Measurements from ENCODE around the gene TBCC. TPM values are rescaled to one million over a fixed set of nuclear protein-coding genes. Genes with fewer than 3 reads are reported as not detected.

Gene TBCC
- total and polyA plus RNA-seq, 11 donors, result 10.4 to 21.7 (median 16.9) TPM

GRCh38 chr6:42758756-42759430, 13.0 kb upstream of the TBCC start:
- H3K4me3 ChIP-seq, result no peak overlapping the region
- no peaks in the 10 kb centered on the region for H3K9me3 ChIP-seq
- no peak overlapping the region for H3K27ac ChIP-seq
- TF ChIP-seq POLR2A (IDR thresholded peaks at IDR 0.05) (no peak), CTCF (IDR thresholded peaks at IDR 0.05) (no peak)
- peaks cover 0 to 26% (median 2%) of the 10 kb centered on the region in 9 donors for H3K36me3 ChIP-seq
- no peaks in the 10 kb centered on the region for H3K27me3 ChIP-seq
- 53 to 83% (median 66%) methylated on average over 3 of the region's 3 CpGs for WGBS, 4 donors
- no peak for ATAC-seq
- peaks cover 0 to 4% (median 0%) of the 10 kb centered on the region in 12 donors for H3K4me1 ChIP-seq
- no peak for DNase-seq
- intact Hi-C loops (cut with DNase I), result no loop called here

- H3K9me3 ChIP-seq, result no peaks in the 10 kb centered on the region
- intact Hi-C loops (cut with DNase I), result no loop called here
These were observed 10.8 kb upstream of the TBCC start for GRCh38 chr6:42756722-42757121.

DNA sequence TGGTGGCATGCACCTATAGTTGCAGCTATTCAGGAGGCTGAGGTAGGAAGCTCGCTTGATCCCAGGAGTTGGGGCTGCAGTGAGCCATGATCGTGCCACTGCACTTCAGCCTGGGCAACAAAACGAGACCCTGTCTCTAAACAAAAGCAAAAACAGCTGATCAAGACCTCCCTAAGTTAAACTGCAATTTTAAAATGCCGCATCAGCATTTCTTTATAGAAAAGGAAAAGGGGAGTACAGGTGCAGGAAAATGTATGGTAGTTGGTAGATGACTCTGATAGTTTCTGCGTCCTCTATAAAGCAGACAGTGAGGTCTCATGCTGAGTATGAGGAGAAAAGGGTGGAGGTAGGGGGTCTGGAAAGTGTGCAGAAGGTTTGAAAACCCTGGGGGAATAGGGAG, 8.9 kb upstream of the TBCC start:
- Histone ChIP-seq H3K4me1 (peaks cover 0 to 4% (median 0%) of the 10 kb centered on the region in 12 donors), H3K27me3 (no peaks in the 10 kb centered on the region), H3K36me3 (peaks cover 0 to 14% (median under 1%) of the 10 kb centered on the region in 9 donors), H3K4me3 (no peak overlapping the region), H3K27ac (no peak overlapping the region), H3K9me3 (no peaks in the 10 kb centered on the region)
- intact Hi-C loops (cut with DNase I), result no loop called here
- TF ChIP-seq CTCF (IDR thresholded peaks at IDR 0.05) (no peak), POLR2A (IDR thresholded peaks at IDR 0.05) (no peak)
- DNase-seq (no peak), ATAC-seq (no peak)
- 95 to 97% (median 96%) methylated on average over 5 of the region's 5 CpGs for WGBS, 4 donors

More at GRCh38 chr6:42756722-42757121, 10.8 kb upstream of the TBCC start:
- 90 to 96% (median 93%) methylated on average over 7 of the region's 7 CpGs for WGBS, 4 donors
- no peak for DNase-seq
- no peaks in the 10 kb centered on the region for H3K27me3 ChIP-seq
- peaks cover 0 to 4% (median 0%) of the 10 kb centered on the region in 12 donors for H3K4me1 ChIP-seq
- peaks cover 0 to 26% (median 2%) of the 10 kb centered on the region in 9 donors for H3K36me3 ChIP-seq
- no peak for ATAC-seq
- H3K27ac ChIP-seq, result no peak overlapping the region
- no peak for TF ChIP-seq POLR2A (IDR thresholded peaks at IDR 0.05)
- TF ChIP-seq CTCF (IDR thresholded peaks at IDR 0.05), result no peak
- H3K4me3 ChIP-seq, result no peak overlapping the region

DNA sequence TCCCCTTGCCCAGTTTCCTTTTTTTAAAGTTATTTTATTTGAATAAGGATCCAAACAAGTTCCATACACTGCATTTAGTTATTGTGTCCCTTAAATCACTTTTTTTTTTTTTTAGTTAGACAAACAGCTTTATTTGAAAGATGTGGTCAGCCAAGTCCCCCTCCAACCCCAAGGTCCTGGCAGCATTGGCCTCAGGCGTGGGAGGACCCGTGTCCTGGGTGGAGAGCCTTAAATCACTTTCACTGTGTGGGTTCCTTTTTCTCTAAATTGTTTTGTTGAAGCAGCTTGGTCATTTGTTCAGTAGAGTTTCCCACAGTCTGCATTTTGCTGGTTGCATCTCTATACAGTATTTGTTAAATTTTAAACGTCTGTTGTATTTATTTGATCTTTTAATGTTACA, 5.2 kb upstream of the TBCC start:
- no peak overlapping the region for H3K27ac ChIP-seq
- 59 to 80% (median 76%) methylated on average over 3 of the region's 3 CpGs for WGBS, 4 donors
- intact Hi-C loops (cut with DNase I), result loop anchor here in 1 of 10 donors (2.0 kb wide), 1 partner anchor 30 kb away; no protein-coding TSS in a partner anchor

More for the DNA sequence above, 5.2 kb upstream of the TBCC start:
- ATAC-seq (no peak), DNase-seq (no peak)
- TF ChIP-seq CTCF (IDR thresholded peaks at IDR 0.05), result no peak
- TF ChIP-seq POLR2A (IDR thresholded peaks at IDR 0.05), result no peak
- no peak overlapping the region for H3K4me3 ChIP-seq
- H3K9me3 ChIP-seq, result no peaks in the 10 kb centered on the region
- no peaks in the 10 kb centered on the region for H3K36me3 ChIP-seq
- H3K4me1 ChIP-seq, result peaks cover 0 to 20% (median 7%) of the 10 kb centered on the region in 12 donors
- H3K27me3 ChIP-seq, result no peaks in the 10 kb centered on the region

All from heart left ventricle (tissue), 16 donors.